GM20431 (cell line): ENCODE results near the gene SPDYC.

ENCODE experiments used
- in situ Hi-C: fragments of 300-500 bp; cut with MseI, MboI; formaldehyde crosslinking; loops from one replicate; pipeline ENCODE4 v1.15.0; 2020; ENCODE audit warnings: low sequenced_read_pairs; ENCODE audit not compliant: unreplicated experiment

SPDYC gene

DNA sequence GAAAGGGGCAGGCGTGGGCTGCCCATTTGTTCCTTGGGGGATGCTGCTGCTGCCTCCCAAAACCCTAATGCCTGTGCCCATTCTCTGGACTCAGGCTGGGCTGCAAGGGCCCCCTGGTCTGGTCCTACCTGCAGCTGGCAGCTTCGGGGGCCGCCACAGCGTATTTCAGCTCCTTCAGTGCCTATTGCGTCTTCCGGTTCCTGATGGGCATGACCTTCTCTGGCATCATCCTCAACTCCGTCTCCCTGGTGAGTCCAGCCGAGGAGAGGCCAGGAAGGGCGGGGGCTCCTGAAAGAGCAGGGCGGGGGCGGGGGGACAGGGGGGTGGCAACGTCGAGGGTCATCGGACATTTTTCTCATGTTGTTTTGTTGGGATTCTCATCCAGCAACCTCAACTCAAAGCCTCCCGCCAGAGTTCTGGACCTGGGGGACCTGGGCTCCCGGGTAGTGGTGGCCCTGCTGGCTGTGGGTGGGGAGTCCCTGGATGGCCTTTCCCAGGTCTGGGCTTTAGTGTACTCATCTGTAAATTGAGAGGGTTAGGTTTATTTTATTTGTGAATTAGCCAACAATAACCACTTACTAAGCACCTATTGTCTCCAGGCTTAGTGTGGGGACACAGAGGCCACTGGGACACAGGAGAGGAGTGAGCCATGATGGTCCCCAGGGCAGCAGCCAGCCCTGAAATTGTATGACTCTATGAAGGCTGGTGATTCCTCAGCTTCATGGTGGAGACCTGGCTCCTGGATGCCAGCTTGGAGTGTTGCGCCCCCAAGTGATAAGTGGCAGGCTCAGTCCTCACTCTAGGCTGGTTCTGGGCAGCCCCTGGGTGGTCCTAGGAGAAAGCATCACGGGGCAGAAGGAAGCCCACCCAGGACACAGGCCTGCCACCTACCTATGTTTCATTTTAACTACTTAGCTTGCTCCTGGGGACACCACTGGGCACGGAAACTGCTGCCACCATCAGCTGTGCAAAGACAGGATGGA, 47.7 kb downstream of the SPDYC start:
- in situ Hi-C loops, result no loop called here

DNA sequence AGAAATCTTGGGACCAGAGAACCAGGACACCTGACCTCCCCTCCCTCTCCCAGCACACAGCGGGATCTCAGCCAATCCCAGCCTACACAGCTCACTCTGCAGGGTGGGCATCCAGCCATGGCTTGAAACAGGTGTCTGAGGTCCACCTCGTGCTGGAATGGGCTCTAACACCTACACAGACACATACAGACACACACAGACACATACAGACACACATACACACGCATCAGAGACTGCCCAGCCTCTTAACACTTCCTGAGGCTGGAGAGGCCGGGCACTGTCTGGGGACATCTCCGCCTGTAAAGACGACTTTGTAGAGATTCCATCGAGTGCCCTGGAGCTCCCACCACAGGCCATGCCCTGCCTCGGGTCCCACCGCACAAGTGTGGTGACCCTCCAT, 48.4 kb downstream of the SPDYC start:
- in situ Hi-C loops, result no loop called here

DNA sequence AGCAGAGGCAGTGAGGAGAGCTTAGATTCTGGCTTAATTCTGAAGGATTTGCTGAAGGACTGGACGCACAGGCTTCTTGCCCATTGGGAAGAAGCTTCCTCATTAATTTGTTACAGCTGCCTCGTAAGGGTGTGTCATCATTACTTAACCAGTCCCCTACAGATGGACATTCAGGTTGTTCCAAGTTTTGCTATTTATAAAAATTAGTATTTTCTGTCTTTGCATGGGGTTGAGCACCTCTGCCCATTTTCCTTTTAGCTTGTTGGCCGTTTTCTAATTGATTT, 49.8 kb downstream of the SPDYC start:
- in situ Hi-C loops, result no loop called here

DNA sequence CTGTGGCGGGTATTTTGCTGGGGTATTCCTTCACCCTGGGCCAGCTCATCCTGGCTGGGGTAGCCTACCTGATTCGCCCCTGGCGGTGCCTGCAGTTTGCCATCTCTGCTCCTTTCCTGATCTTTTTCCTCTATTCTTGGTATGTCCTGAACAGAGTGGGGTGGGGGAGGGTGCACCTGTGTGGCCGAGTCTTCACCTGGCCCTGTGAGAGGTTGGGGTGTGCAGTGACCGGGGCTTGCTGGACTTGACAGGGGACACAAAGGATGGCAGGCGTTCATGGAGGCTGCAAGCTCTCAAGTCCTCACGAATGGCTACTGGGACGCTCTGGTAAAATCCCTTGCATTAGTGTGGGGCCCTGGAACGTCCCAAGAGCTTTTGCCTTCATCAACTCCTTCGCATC, 51.0 kb downstream of the SPDYC start:
- in situ Hi-C loops, result no loop called here
